ENCODE data around the gene SSR1. TPM values are rescaled to one million over a fixed set of nuclear protein-coding genes. Genes with fewer than 3 reads are reported as not detected.

The SSR1 gene
- total RNA-seq, 1 experiment from 2014 or later: 102 TPM

DNA sequence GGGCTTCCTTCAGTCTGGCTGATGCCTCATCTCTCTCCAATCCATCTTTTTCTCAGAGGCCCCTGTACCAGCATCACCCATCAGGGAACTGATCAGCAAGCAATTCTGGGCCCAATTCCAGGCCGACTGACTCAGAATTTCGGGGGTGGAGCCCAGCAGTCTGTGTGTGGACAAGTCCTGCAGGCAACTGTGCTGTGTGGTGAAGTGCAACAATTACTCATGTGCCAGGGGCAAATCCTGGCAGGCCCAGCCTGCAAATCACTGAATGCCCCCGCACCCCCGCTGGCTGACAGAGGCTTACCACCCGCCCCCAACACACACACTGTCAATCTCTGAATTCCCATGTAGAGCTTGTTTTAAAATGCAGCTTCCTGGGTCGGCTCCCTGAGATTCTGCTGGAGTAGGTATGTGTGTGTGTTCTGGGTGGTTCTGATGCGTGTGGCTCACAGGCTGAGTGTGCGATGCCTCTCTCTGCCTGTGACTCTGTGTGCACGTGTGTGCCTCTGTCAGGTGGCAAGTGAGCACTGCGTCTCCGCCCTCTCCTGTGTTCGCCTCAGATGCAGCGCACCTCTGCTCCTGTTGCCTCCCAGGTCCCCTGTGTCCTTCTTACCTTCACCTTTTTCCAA is 45.4 kb downstream of the SSR1 start:
- H2BK120ac ChIP-seq (ENCODE audit: low read depth, low read length, poor library complexity, severe bottlenecking): no peak overlapping the region
- no peak overlapping the region for H3T11ph ChIP-seq (ENCODE audit: low read length)
- H2AK5ac ChIP-seq (ENCODE audit: insufficient read length, low read length): no peak overlapping the region
- H3K9ac ChIP-seq (ENCODE audit: extremely low read depth, insufficient read length, low read length): no peak overlapping the region
- no peaks in the 10 kb centered on the region for H4K20me1 ChIP-seq (ENCODE audit: control insufficient read depth, insufficient read depth, insufficient read length)
- H4K8ac ChIP-seq (replicated peaks; ENCODE audit: insufficient read length, low read depth, low read length): no peak overlapping the region
- Mint-ChIP-seq H3K36me3 (ENCODE audit: insufficient read depth in 1 of 3, low read depth in 3 of 3) (no peaks in the 10 kb centered on the region), H3K27me3 (ENCODE audit: low read depth) (peaks cover 2% of the 10 kb centered on the region; the same call in 1 of the 2 replicates), H3K4me1 (peaks cover 0 to 2% of the 10 kb centered on the region in 2 experiments; a peak in 1 of 4 replicates), H3K9me3 (no peaks in the 10 kb centered on the region; a peak in 3 of 5 replicates), H3K4me3 (no peak overlapping the region), H3K27ac (no peak overlapping the region)
- H2BK15ac ChIP-seq (ENCODE audit: low read depth, low read length): no peak overlapping the region
- no peak overlapping the region for H3K14ac ChIP-seq (ENCODE audit: insufficient read depth, low read length)
- H3K9me3 ChIP-seq (ENCODE audit: control insufficient read depth, low read depth, low read length): no peaks in the 10 kb centered on the region
- H2BK12ac ChIP-seq (ENCODE audit: insufficient read length, low read depth, low read length): no peak overlapping the region
- H2AFZ ChIP-seq (ENCODE audit: low read length): no peak overlapping the region
- H3K4me2 ChIP-seq (ENCODE audit: insufficient read depth, insufficient read length, low read length): no peak overlapping the region
- no peaks in the 10 kb centered on the region for H3K23me2 ChIP-seq (ENCODE audit: insufficient read length, low read depth, low read length, poor library complexity, severe bottlenecking)
- no peak overlapping the region for H2BK5ac ChIP-seq (ENCODE audit: insufficient read length, low read length)
- H4K91ac ChIP-seq (ENCODE audit: insufficient read length, low read depth, low read length): no peak overlapping the region
- no peak overlapping the region for H3K4ac ChIP-seq (ENCODE audit: low read depth, low read length)
- no peak overlapping the region for H3K56ac ChIP-seq (ENCODE audit: insufficient read length, low read depth, low read length)
- H3K4me1 ChIP-seq (ENCODE audit: insufficient read depth, low read length): no peaks in the 10 kb centered on the region
- no peaks in the 10 kb centered on the region for H3K27me3 ChIP-seq (ENCODE audit: insufficient read depth, low read length)
- H3K79me2 ChIP-seq (ENCODE audit: insufficient read depth, low read length): no peaks in the 10 kb centered on the region
- TF ChIP-seq CTCF (conservative IDR thresholded peaks at IDR 0.05): no peak
- H3K27ac ChIP-seq (ENCODE audit: insufficient read length, low read depth, low read length): no peak overlapping the region
- no peak overlapping the region for H3K18ac ChIP-seq (ENCODE audit: insufficient read length, low read depth, low read length)
- H2BK20ac ChIP-seq (ENCODE audit: low read depth, low read length, poor library complexity, severe bottlenecking): no peak overlapping the region
- WGBS (ENCODE audit: extremely low coverage, insufficient read length, low lambda C conversion rate): no CpG with 5 or more reads among the region's 13 CpGs
- H4K5ac ChIP-seq (ENCODE audit: insufficient read length, low read depth, low read length): no peak overlapping the region
- DNase-seq: no peak
- no peak overlapping the region for H3K23ac ChIP-seq (ENCODE audit: insufficient read length, low read depth, low read length)
- no peaks in the 10 kb centered on the region for H3K79me1 ChIP-seq (ENCODE audit: insufficient read depth, low read depth, low read length, poor library complexity, severe bottlenecking)

Measured in H9 (cell line).